CD4-positive, alpha-beta T cell (primary cell): ENCODE data around the gene DISP2. TPM values are rescaled to one million over a fixed set of nuclear protein-coding genes. Genes with fewer than 3 reads are reported as not detected.

Source experiments
- ATAC-seq: fragments of 200-7000 bp; cut with Tn5 transposase; one replicate; pipeline ENCODE4 v1.10.0; 2022; ENCODE audit warnings: mild to moderate bottlenecking; ENCODE audit not compliant: poor library complexity
- CTCF ChIA-PET: fragments of 350-600 bp; sonication (Branson Sonifier 250); formaldehyde crosslinking; loops from one replicate; lab custom pipeline; 2021; ENCODE audit warnings: antibody characterized with exemption, inconsistent platforms; lab: Charles Lee
- POLR2A ChIA-PET: fragments of 350-600 bp; sonication (Branson Sonifier 250); formaldehyde crosslinking; loops from one replicate; lab custom pipeline; 2021; ENCODE audit warnings: antibody characterized with exemption, inconsistent platforms; lab: Charles Lee
- DNase-seq, 14 experiments: peaks; one replicate each; pipeline ENCODE4 v3.0.0-alpha.2; 2013 to 2020; ENCODE audit warnings: mixed read lengths in 2 of 14
- H3K27ac ChIP-seq, 2 donors: one replicate each; pipeline versions ENCODE4 v1.5.1 to v1.7.0; 2013; ENCODE audit warnings: low read length in 2 of 2, low read depth in 1 of 2, mild to moderate bottlenecking in 1 of 2
- H3K27me3 ChIP-seq, 2 experiments: 1 replicate in 1 of 2; 2 replicates in 1 of 2; pipeline versions ENCODE4 v1.6.1 to v1.7.0; 2013; ENCODE audit warnings: low read length in 2 of 2, control low read depth in 1 of 2, mild to moderate bottlenecking in 1 of 2, moderate library complexity in 1 of 2; ENCODE audit not compliant: insufficient read depth in 2 of 2, control insufficient read depth in 1 of 2
- H3K36me3 ChIP-seq: one replicate; pipeline ENCODE4 v1.6.1; 2013; ENCODE audit warnings: low read length, control low read depth; ENCODE audit not compliant: insufficient read depth
- H3K4me1 ChIP-seq: one replicate; pipeline ENCODE4 v1.6.1; 2013; ENCODE audit warnings: low read length, control low read depth; ENCODE audit not compliant: insufficient read depth
- H3K4me3 ChIP-seq: one replicate; pipeline ENCODE4 v1.5.1; 2013; ENCODE audit warnings: mild to moderate bottlenecking, low read length, moderate library complexity
- H3K9me3 ChIP-seq, 2 experiments: 1 replicate in 1 of 2; 2 replicates in 1 of 2; pipeline versions ENCODE4 v1.6.1 to v1.7.0; 2013; ENCODE audit warnings: low read length in 2 of 2, mild to moderate bottlenecking in 2 of 2, control low read depth in 1 of 2, moderate library complexity in 1 of 2; ENCODE audit not compliant: control insufficient read depth in 1 of 2, insufficient read depth in 1 of 2
- H3K27ac Mint-ChIP-seq: one replicate; pipeline ENCODE4 v1.8.0; 2020; ENCODE audit warnings: mixed read lengths
- H3K27me3 Mint-ChIP-seq: one replicate; pipeline ENCODE4 v1.8.0; 2021; ENCODE audit warnings: mixed read lengths
- H3K36me3 Mint-ChIP-seq: one replicate; pipeline ENCODE4 v1.8.0; 2021; ENCODE audit warnings: low read depth, mixed read lengths
- H3K4me1 Mint-ChIP-seq: one replicate; pipeline ENCODE4 v1.8.0; 2021; ENCODE audit warnings: low read depth, mixed read lengths
- H3K4me3 Mint-ChIP-seq: one replicate; pipeline ENCODE4 v1.8.0; 2020; ENCODE audit warnings: mild to moderate bottlenecking, mixed read lengths
- H3K9me3 Mint-ChIP-seq: one replicate; pipeline ENCODE4 v1.8.0; 2020; ENCODE audit warnings: mixed read lengths
- CTCF ChIP-seq: fragments of 200-600 bp; IDR thresholded peaks from one replicate; pipeline ENCODE4 v1.8.0; 2022; ENCODE audit warnings: antibody characterized with exemption, mild to moderate bottlenecking
- intact Hi-C, 2 experiments: fragments of 100-400 bp; cut with DNase I in 1 of 2; cut with micrococcal nuclease in 1 of 2; formaldehyde crosslinking; loops; one replicate each; pipeline versions ENCODE4 v1.15.1 to v1.9.0; 2023 to 2025; cut with DNase I, micrococcal nuclease
- total RNA-seq, 174 experiments: library from RNA in 2 of 174; stranded (reverse) in 2 of 174; gene quantifications; one replicate each; pipeline ENCODE4 v1.2.3 and lab custom pipeline; 2021 to 2026

The DISP2 gene
- total RNA-seq, 2 experiments from 2014 or later = 0.03 to 0.06 TPM

DNA sequence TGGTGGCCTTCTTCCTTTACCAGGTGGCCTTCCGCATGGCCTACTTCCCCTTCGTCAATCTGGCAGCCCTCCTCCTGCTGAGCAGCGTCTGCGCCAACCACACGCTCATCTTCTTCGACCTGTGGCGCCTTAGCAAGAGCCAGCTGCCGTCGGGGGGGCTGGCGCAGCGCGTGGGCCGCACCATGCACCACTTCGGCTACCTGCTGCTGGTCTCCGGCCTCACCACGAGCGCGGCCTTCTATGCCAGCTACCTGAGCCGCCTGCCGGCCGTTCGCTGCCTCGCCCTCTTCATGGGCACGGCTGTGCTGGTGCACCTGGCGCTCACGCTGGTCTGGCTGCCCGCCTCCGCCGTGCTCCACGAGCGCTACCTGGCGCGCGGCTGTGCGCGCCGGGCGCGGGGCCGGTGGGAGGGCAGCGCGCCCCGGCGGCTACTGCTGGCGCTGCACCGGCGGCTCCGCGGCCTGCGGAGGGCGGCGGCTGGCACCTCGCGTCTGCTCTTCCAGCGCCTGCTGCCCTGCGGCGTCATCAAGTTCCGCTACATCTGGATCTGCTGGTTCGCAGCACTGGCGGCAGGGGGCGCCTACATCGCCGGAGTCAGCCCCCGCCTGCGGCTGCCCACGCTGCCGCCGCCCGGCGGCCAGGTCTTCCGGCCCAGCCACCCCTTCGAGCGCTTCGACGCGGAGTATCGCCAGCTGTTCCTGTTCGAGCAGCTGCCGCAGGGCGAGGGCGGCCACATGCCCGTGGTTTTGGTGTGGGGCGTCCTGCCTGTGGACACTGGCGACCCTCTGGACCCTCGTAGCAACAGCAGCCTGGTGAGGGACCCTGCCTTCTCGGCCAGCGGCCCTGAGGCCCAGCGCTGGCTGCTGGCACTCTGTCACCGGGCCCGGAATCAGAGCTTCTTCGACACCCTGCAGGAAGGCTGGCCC lies 9.9 kb downstream of the DISP2 start:
- TF ChIP-seq CTCF = peak; percentile 88
- peak overlapping the region; percentile 64 for H3K27ac Mint-ChIP-seq
- Histone ChIP-seq H3K4me3 (peak overlapping the region; percentile 69), H3K36me3 (no peaks in the 10 kb centered on the region), H3K4me1 (peaks cover 33% of the 10 kb centered on the region), H3K27me3 (no peaks in the 10 kb centered on the region), H3K9me3 (no peaks in the 10 kb centered on the region), H3K27ac (peak overlapping the region in 1 of 2 donors; percentile 1)
- ATAC-seq (peak; percentile 98), DNase-seq (peak; percentile 74 to 97 (median 83))
- ChIA-PET POLR2A (interaction anchor here (0.7 to 2.7 kb wide), 8 partner anchors 10 to 73 kb away, joined by 3 to 13 read pairs (median 3); partner anchors contain the start of genes BAHD1, IVD and KNSTRN), CTCF (interaction anchor here (0.6 to 5.0 kb wide), 18 partner anchors 8 to 320 kb away, joined by 3 to 23 read pairs (median 3); partner anchors contain the start of genes BAHD1, DISP2, INAFM2 and KNSTRN)
- H3K27me3 Mint-ChIP-seq = no peaks in the 10 kb centered on the region
- H3K36me3 Mint-ChIP-seq = no peaks in the 10 kb centered on the region
- H3K4me3 Mint-ChIP-seq = peak overlapping the region; percentile 81
- no peaks in the 10 kb centered on the region for H3K9me3 Mint-ChIP-seq
- intact Hi-C loops = loop anchor here (1.0 to 2.0 kb wide), 4 partner anchors 10 to 53 kb away; partner anchors contain the start of gene DISP2 (in 1 of the 2)
- peaks cover 17% of the 10 kb centered on the region for H3K4me1 Mint-ChIP-seq

DNA sequence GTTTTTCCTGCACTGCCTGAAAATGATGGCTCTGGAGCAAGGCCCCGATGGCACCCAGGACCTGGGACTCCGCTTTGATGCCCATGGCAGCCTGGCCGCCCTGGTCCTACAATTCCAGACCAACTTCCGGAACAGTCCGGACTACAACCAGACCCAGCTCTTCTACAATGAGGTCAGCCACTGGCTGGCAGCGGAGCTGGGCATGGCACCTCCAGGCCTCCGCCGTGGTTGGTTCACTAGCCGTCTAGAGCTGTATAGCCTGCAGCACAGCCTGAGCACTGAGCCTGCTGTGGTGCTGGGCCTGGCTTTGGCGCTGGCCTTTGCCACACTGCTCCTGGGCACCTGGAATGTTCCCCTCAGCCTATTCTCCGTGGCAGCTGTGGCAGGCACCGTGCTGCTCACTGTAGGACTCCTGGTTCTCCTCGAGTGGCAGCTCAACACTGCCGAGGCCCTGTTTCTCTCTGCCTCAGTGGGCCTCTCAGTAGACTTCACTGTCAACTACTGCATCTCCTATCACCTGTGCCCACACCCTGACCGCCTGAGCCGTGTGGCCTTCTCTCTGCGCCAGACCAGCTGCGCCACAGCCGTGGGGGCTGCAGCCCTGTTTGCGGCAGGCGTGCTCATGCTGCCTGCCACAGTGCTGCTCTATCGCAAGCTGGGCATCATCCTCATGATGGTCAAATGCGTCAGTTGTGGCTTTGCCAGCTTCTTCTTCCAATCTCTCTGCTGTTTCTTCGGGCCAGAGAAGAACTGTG lies 10.9 kb downstream of the DISP2 start:
- Histone ChIP-seq H3K4me1 (peaks cover 33% of the 10 kb centered on the region), H3K36me3 (no peaks in the 10 kb centered on the region), H3K27ac (no peak overlapping the region), H3K4me3 (no peak overlapping the region), H3K9me3 (no peaks in the 10 kb centered on the region), H3K27me3 (no peaks in the 10 kb centered on the region)
- no peaks in the 10 kb centered on the region for H3K27me3 Mint-ChIP-seq
- no peak for TF ChIP-seq CTCF
- no peak overlapping the region for H3K27ac Mint-ChIP-seq
- ChIA-PET CTCF (interaction anchor here (0.7 to 5.0 kb wide), 12 partner anchors 7 to 321 kb away, joined by 3 to 23 read pairs (median 4); partner anchors contain the start of genes INAFM2 and KNSTRN), POLR2A (interaction anchor here (0.7 to 2.7 kb wide), 6 partner anchors 9 to 72 kb away, joined by 3 to 13 read pairs (median 4); partner anchors contain the start of genes BAHD1, IVD and KNSTRN)
- DNase-seq = peak in 1 of 14 experiments; percentile 42
- H3K4me1 Mint-ChIP-seq = peaks cover 17% of the 10 kb centered on the region
- peak overlapping the region; percentile 84 for H3K4me3 Mint-ChIP-seq
- no peaks in the 10 kb centered on the region for H3K36me3 Mint-ChIP-seq
- intact Hi-C loops = loop anchor here (1.0 to 2.0 kb wide), 3 partner anchors 11 to 52 kb away; partner anchors contain the start of gene DISP2 (in 1 of the 2)
- H3K9me3 Mint-ChIP-seq = no peaks in the 10 kb centered on the region
- no peak for ATAC-seq

GRCh38 chr15:40369474-40369869 lies 11.5 kb downstream of the DISP2 start:
- CTCF ChIA-PET = interaction anchor here (0.6 to 5.0 kb wide), 3 partner anchors 13 to 1820 kb away, joined by 3 to 23 read pairs (median 12); partner anchors contain the start of gene KNSTRN
- intact Hi-C loops = loop anchor here in 1 of 2 experiments (2.0 kb wide), 1 partner anchor 51 kb away; no protein-coding TSS in a partner anchor

More at GRCh38 chr15:40369474-40369869, 11.5 kb downstream of the DISP2 start:
- Mint-ChIP-seq H3K27ac (no peak overlapping the region), H3K4me1 (peaks cover 17% of the 10 kb centered on the region), H3K36me3 (no peaks in the 10 kb centered on the region), H3K27me3 (no peaks in the 10 kb centered on the region), H3K4me3 (peak overlapping the region; percentile 84), H3K9me3 (no peaks in the 10 kb centered on the region)
- no peaks in the 10 kb centered on the region for H3K36me3 ChIP-seq
- ATAC-seq (no peak), DNase-seq (no peak)
- no peaks in the 10 kb centered on the region for H3K9me3 ChIP-seq
- POLR2A ChIA-PET = interaction anchor here (1.4 kb wide), 1 partner anchor 71 kb away, joined by 3 read pairs; the partner anchor contains the start of gene BAHD1
- no peaks in the 10 kb centered on the region for H3K27me3 ChIP-seq
- H3K27ac ChIP-seq = no peak overlapping the region
- H3K4me3 ChIP-seq = no peak overlapping the region
- peaks cover 28% of the 10 kb centered on the region for H3K4me1 ChIP-seq
- no peak for TF ChIP-seq CTCF
